Liver (tissue), 9 donors: ENCODE measurements around the gene PLXDC2. TPM values are rescaled to one million over a fixed set of nuclear protein-coding genes. Genes with fewer than 3 reads are reported as not detected.

Experiments used
- DNase-seq: peaks from one replicate; pipeline ENCODE4 v3.0.0-alpha.2; 2017; ENCODE audit warnings: low spot score
- H3K27ac ChIP-seq, 2 donors: one replicate each; pipeline ENCODE4 v1.7.0; 2013; ENCODE audit warnings: inconsistent platforms in 2 of 2, low read length in 2 of 2, control low read depth in 1 of 2, low read depth in 1 of 2, mild to moderate bottlenecking in 1 of 2
- H3K27me3 ChIP-seq, 4 donors: one replicate each; pipeline versions ENCODE4 v1.6.1 to v1.7.0; 2013; ENCODE audit warnings: low read length in 3 of 4, inconsistent platforms in 1 of 4, mild to moderate bottlenecking in 1 of 4, moderate library complexity in 1 of 4; ENCODE audit not compliant: control insufficient read depth in 4 of 4, insufficient read depth in 4 of 4
- H3K36me3 ChIP-seq, 4 donors: one replicate each; pipeline versions ENCODE4 v1.6.1 to v1.7.0; 2013; ENCODE audit warnings: low read length in 3 of 4, mild to moderate bottlenecking in 3 of 4, low read depth in 1 of 4, moderate library complexity in 1 of 4; ENCODE audit not compliant: control insufficient read depth in 4 of 4, insufficient read depth in 3 of 4
- H3K4me1 ChIP-seq, 4 donors: one replicate each; pipeline versions ENCODE4 v1.6.1 to v1.7.0; 2013; ENCODE audit warnings: low read length in 3 of 4, mild to moderate bottlenecking in 3 of 4, moderate library complexity in 1 of 4; ENCODE audit not compliant: control insufficient read depth in 4 of 4, insufficient read depth in 4 of 4
- H3K4me3 ChIP-seq, 3 donors: one replicate each; pipeline versions ENCODE4 v1.6.1 to v1.7.0; 2013; ENCODE audit warnings: low read length in 3 of 3, control low read depth in 1 of 3, low read depth in 1 of 3, mild to moderate bottlenecking in 1 of 3
- H3K9ac ChIP-seq, 2 donors: one replicate each; pipeline ENCODE4 v1.7.0; 2013; ENCODE audit warnings: low read length in 2 of 2, mild to moderate bottlenecking in 2 of 2, moderate library complexity in 2 of 2, control low read depth in 1 of 2, low read depth in 1 of 2
- H3K9me3 ChIP-seq, 4 donors: one replicate each; pipeline versions ENCODE4 v1.6.1 to v1.7.0; 2013; ENCODE audit warnings: low read length in 3 of 4; ENCODE audit not compliant: control insufficient read depth in 4 of 4
- ATF3 ChIP-seq: IDR thresholded peaks from 2 replicates; pipeline ENCODE4 v1.6.1; 2016; ENCODE audit warnings: antibody characterized with exemption
- EGR1 ChIP-seq, 2 donors: IDR thresholded peaks; 2 replicates each; pipeline ENCODE4 v1.6.1; 2016 to 2018; ENCODE audit warnings: antibody characterized with exemption in 2 of 2, low read depth in 2 of 2
- FOXA1 ChIP-seq: IDR thresholded peaks from 2 replicates; pipeline ENCODE4 v1.6.1; 2016; ENCODE audit warnings: antibody characterized with exemption
- FOXA2 ChIP-seq: IDR thresholded peaks from 2 replicates; pipeline ENCODE4 v1.6.1; 2016; ENCODE audit warnings: antibody characterized with exemption
- HNF4A ChIP-seq, 2 donors: conservative IDR thresholded peaks; 2 replicates each; pipeline ENCODE4 v1.6.1; 2016; ENCODE audit warnings: antibody characterized with exemption in 2 of 2, mild to moderate bottlenecking in 2 of 2
- HNF4G ChIP-seq: IDR thresholded peaks from 2 replicates; pipeline ENCODE4 v1.6.1; 2016; ENCODE audit warnings: antibody characterized with exemption
- JUND ChIP-seq, 2 donors: IDR thresholded peaks; 2 replicates each; pipeline ENCODE4 v1.6.1; 2016; ENCODE audit warnings: antibody characterized with exemption in 2 of 2
- RAD21 ChIP-seq, 2 donors: IDR thresholded peaks; 2 replicates each; pipeline ENCODE4 v1.6.1; 2016; ENCODE audit warnings: antibody characterized with exemption in 2 of 2, mild to moderate bottlenecking in 2 of 2
- RXRA ChIP-seq, 2 donors: IDR thresholded peaks; 2 replicates each; pipeline ENCODE4 v1.6.1; 2017 to 2018; ENCODE audit warnings: antibody characterized with exemption in 2 of 2, mild to moderate bottlenecking in 1 of 2
- SP1 ChIP-seq: IDR thresholded peaks from 2 replicates; pipeline ENCODE4 v1.6.1; 2018; ENCODE audit warnings: antibody characterized with exemption, mild to moderate bottlenecking
- YY1 ChIP-seq: IDR thresholded peaks from 2 replicates; pipeline ENCODE4 v1.6.1; 2016; ENCODE audit warnings: antibody characterized with exemption, mild to moderate bottlenecking
- ZBTB33 ChIP-seq: IDR thresholded peaks from 2 replicates; pipeline ENCODE4 v1.6.1; 2016; ENCODE audit warnings: antibody characterized with exemption
- WGBS: extraction: QIAGEN DNeasy Blood & Tissue Kit; methylation state at CpG from one replicate; pipeline ENCODE4 v1.1.7; 2013; 5-methylcytosine and 5-hydroxymethylcytosine counted together
- polyA plus RNA-seq, 2 donors: library from polyadenylated mRNA; stranded (reverse) in 1 of 2; unstranded in 1 of 2; fragments of 200-250 nt in 1 of 2; fragments of >200 nt in 1 of 2; fragmentation: Nextera tagmentation in 1 of 2; extraction: Ambion mirVana in 1 of 2; gene quantifications; one replicate each; pipeline versions ENCODE4 v1.2.1 to v1.2.3, GENCODE V29; 2013 to 2015
- total RNA-seq, 2 donors: library from RNA; depleted of rRNA; stranded (reverse); fragments of >200 nt; gene quantifications; one replicate each; pipeline ENCODE4 v1.2.3, GENCODE V29; 2014
- TF ChIP-seq, protein P1 (sequence below): fragments of 150-350 bp; IDR thresholded peaks from 2 replicates; pipeline ENCODE4 v1.5.1; 2017; ENCODE audit warnings: improper control_type of control experiment, low read depth, low read length; ENCODE audit not compliant: missing input control
- donor health status: healthy.
- donor health status: healthy.
- donor health status: healthy.
- donor health status: healthy.
- donor health status: healthy.

PLXDC2 gene
- total and polyA plus RNA-seq, 4 donors, result 1.4 to 5.1 (median 2.4) TPM

DNA sequence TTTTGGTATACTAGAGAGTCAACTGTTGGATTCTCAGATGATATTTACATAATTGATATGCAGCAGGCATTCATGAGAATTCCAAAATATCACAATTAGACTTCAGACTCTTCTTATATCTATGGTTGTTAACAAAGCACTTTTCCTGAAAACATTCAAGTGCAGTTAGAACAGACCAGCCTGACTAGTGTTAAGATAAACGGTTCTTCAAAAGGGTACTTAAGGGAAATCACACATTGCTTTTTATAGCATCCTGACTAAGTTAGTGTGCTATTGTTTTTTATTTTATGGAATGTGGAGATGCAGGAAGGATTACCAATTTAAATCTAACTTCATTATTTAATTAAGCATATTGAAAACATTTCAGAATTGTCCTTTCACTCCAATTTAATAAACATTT, 405.1 kb downstream of the PLXDC2 start:
- Histone ChIP-seq H3K4me3 (no peak overlapping the region), H3K27me3 (no peaks in the 10 kb centered on the region), H3K36me3 (no peaks in the 10 kb centered on the region), H3K9me3 (no peaks in the 10 kb centered on the region), H3K27ac (no peak overlapping the region), H3K9ac (no peak overlapping the region), H3K4me1 (no peaks in the 10 kb centered on the region)
- 60% methylated on average over 1 of the region's 1 CpG for WGBS
- TF ChIP-seq RAD21 (IDR thresholded peaks at IDR 0.05) (no peak), YY1 (no peak), JUND (IDR thresholded peaks at IDR 0.05) (no peak)
- TF ChIP-seq, protein P1, sequence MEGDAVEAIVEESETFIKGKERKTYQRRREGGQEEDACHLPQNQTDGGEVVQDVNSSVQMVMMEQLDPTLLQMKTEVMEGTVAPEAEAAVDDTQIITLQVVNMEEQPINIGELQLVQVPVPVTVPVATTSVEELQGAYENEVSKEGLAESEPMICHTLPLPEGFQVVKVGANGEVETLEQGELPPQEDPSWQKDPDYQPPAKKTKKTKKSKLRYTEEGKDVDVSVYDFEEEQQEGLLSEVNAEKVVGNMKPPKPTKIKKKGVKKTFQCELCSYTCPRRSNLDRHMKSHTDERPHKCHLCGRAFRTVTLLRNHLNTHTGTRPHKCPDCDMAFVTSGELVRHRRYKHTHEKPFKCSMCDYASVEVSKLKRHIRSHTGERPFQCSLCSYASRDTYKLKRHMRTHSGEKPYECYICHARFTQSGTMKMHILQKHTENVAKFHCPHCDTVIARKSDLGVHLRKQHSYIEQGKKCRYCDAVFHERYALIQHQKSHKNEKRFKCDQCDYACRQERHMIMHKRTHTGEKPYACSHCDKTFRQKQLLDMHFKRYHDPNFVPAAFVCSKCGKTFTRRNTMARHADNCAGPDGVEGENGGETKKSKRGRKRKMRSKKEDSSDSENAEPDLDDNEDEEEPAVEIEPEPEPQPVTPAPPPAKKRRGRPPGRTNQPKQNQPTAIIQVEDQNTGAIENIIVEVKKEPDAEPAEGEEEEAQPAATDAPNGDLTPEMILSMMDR, result no peak
- DNase-seq, result no peak

GRCh38 chr10:20228729-20229128, 412.5 kb downstream of the PLXDC2 start:
- DNase-seq, result no peak
- no peaks in the 10 kb centered on the region for H3K27me3 ChIP-seq
- no peak for TF ChIP-seq ATF3
- no peak for TF ChIP-seq YY1
- no peak for TF ChIP-seq RXRA (IDR thresholded peaks at IDR 0.05)
- TF ChIP-seq HNF4G, result no peak
- TF ChIP-seq, protein P1, result no peak
- TF ChIP-seq EGR1 (IDR thresholded peaks at IDR 0.05; ENCODE audit: low read depth in 2 of 2), result no peak
- TF ChIP-seq FOXA2, result no peak
- TF ChIP-seq SP1, result no peak
- H3K36me3 ChIP-seq, result no peaks in the 10 kb centered on the region
- no peaks in the 10 kb centered on the region for H3K9me3 ChIP-seq
- no peak overlapping the region for H3K9ac ChIP-seq
- H3K4me1 ChIP-seq, result no peaks in the 10 kb centered on the region
- H3K27ac ChIP-seq, result no peak overlapping the region
- no peak overlapping the region for H3K4me3 ChIP-seq

DNA sequence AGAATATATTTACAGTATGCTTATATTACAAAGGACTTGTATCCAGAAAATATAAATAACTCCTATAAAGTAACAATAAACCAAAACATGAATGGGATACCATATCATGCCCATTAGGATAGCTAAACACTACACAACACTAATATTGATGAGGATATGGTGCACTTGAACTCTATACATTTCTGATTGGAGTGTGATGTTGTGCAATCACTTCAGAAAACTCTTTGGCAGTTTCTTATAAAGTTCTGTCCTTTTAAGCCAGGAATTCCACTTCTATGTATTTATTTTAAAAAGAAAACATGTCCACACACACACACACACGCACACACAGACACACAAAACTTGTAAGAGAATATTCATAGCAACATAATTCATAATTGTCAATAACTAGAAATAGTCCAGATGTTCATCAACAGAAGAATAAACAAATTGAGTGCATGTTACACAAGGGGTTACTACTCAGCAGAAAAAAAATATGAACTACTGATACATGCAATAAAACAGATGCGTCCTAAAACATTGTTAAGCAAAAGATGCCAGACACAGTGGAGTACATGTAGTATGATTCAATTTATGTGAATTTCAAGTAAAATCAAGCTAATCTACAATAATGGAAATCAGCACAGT, 416.0 kb downstream of the PLXDC2 start:
- Histone ChIP-seq H3K36me3 (peaks cover 0 to 1% (median 0%) of the 10 kb centered on the region in 4 donors), H3K27ac (no peak overlapping the region), H3K9me3 (no peaks in the 10 kb centered on the region), H3K27me3 (no peaks in the 10 kb centered on the region), H3K4me1 (no peaks in the 10 kb centered on the region), H3K9ac (no peak overlapping the region), H3K4me3 (no peak overlapping the region)
- TF ChIP-seq HNF4G (no peak), FOXA1 (no peak), JUND (IDR thresholded peaks at IDR 0.05) (no peak), RAD21 (IDR thresholded peaks at IDR 0.05) (no peak), ZBTB33 (no peak), HNF4A (conservative IDR thresholded peaks at IDR 0.05) (no peak), YY1 (no peak)
- 87% methylated on average over 2 of the region's 2 CpGs for WGBS
- no peak for DNase-seq
